ENCODE results near the gene HDAC5. TPM values are rescaled to one million over a fixed set of nuclear protein-coding genes. Genes with fewer than 3 reads are reported as not detected.

Gene HDAC5
- total and polyA plus RNA-seq, 2 of the 8 experiments (the other 6 are each of a cell fraction or from before 2014, with no cell fraction given): 48.5 to 54.4 TPM

DNA sequence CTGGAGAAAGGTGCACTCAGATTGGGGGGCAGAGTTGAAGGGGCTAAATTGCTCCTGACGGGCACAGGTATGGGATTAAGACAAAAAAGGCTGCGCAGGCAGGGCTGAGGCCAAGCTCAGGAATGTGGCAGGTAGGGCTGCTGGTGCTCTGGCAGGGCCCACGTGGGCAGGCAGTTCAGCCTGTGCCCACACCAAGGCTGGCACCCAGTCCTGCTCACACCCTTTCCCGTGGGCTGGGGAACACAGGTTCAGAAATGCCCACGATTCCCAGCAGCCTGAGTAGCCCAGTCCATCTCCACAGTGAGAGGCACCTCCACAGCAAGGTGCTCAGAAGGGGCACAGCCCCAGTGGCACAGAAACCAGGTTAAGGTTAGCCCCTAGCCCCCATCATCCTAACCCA lies 4.4 kb downstream of the HDAC5 start:
- Histone ChIP-seq H2AK5ac (ENCODE audit: low read depth, low read length) (peak overlapping the region; percentile 80; the same call in 1 of the 2 replicates), H4K8ac (ENCODE audit: extremely low read depth, insufficient read depth, low read length) (peak overlapping the region; percentile 66; the same call in 1 of the 2 replicates), H4K5ac (ENCODE audit: insufficient read length, low read depth, low read length) (no peak overlapping the region), H4K91ac (replicated peaks; ENCODE audit: insufficient read length, low read length) (no peak overlapping the region), H3K36me3 (ENCODE audit: control insufficient read depth in 2 of 4, insufficient read depth in 4 of 4, low read length in 3 of 4) (no peaks in the 10 kb centered on the region; a peak in 2 of 8 replicates), H3K4me1 (replicated peaks in 1 of 4; ENCODE audit: control insufficient read depth in 3 of 4, insufficient read depth in 4 of 4, low read length in 3 of 4) (peaks cover 17 to 31% (median 23%) of the 10 kb centered on the region in 4 experiments), H2AFZ (ENCODE audit: low read length) (no peak overlapping the region), H3K9me3 (ENCODE audit: insufficient read depth in 2 of 2, low read depth in 1 of 2, low read length in 1 of 2) (no peaks in the 10 kb centered on the region), H2BK120ac (replicated peaks; ENCODE audit: low read depth, low read length) (no peak overlapping the region), H3K4me2 (ENCODE audit: insufficient read depth in 1 of 2, low read depth in 2 of 2, low read length in 2 of 2) (peak overlapping the region in 1 of 2 experiments; percentile 16; a peak in 2 of 4 replicates), H3K4ac (replicated peaks; ENCODE audit: insufficient read length, low read depth, low read length) (peak overlapping the region; percentile 34), H2BK20ac (ENCODE audit: low read length) (peak overlapping the region; percentile 32; the same call in 1 of the 2 replicates), H3K27ac (ENCODE audit: low read depth, low read length) (0 out of 2 replicates have a peak overlapping the region, but pooled peaks have one; percentile 15), H3K79me2 (ENCODE audit: control insufficient read depth in 1 of 2, insufficient read depth in 2 of 2, low read length in 2 of 2) (peaks cover 0 to 74% of the 10 kb centered on the region in 2 experiments; a peak in 2 of 4 replicates), H3K23me2 (ENCODE audit: low read depth, low read length) (peaks cover 5% of the 10 kb centered on the region; the same call in 1 of the 2 replicates), H2BK5ac (ENCODE audit: low read depth, low read length) (peak overlapping the region; percentile 54), H3K14ac (ENCODE audit: insufficient read length) (no peak overlapping the region), H3K18ac (ENCODE audit: extremely low read depth, low read length) (no peak overlapping the region; the same call in 1 of the 2 replicates), H2BK12ac (ENCODE audit: low read depth, low read length) (peak overlapping the region; percentile 72; the same call in 1 of the 2 replicates), H3K79me1 (ENCODE audit: low read depth, low read length) (peaks cover 29% of the 10 kb centered on the region), H3K27me3 (replicated peaks in 1 of 4; ENCODE audit: control insufficient read depth in 3 of 4, extremely low read depth in 1 of 4, insufficient read depth in 3 of 4, low read length in 3 of 4) (no peaks in the 10 kb centered on the region), H3K23ac (ENCODE audit: insufficient read length) (no peak overlapping the region), H3K56ac (replicated peaks; ENCODE audit: insufficient read length, low read depth, low read length) (no peak overlapping the region), H3K4me3 (ENCODE audit: extremely low read depth in 1 of 4, insufficient read depth in 2 of 4, low read depth in 3 of 4, low read length in 4 of 4) (no peak overlapping the region), H3K9ac (replicated peaks in 1 of 4; ENCODE audit: extremely low read depth in 1 of 4, low read depth in 3 of 4, low read length in 3 of 4) (0 out of 7 replicates have a peak overlapping the region, but pooled peaks of 1 of the 4 experiments have one; percentile 16), H4K20me1 (replicated peaks in 1 of 2; ENCODE audit: control insufficient read depth in 1 of 2, insufficient read depth in 2 of 2, low read length in 2 of 2) (peaks cover 3 to 11% of the 10 kb centered on the region in 2 experiments), H2BK15ac (ENCODE audit: low read length) (peak overlapping the region; percentile 19; the same call in 1 of the 2 replicates)
- 81% methylated on average over 5 of the region's 5 CpGs; no CpG with 5 or more reads in 1 of the 2 experiments for WGBS, 2 experiments (ENCODE audit: extremely low coverage in 1 of 2, insufficient coverage in 1 of 2, insufficient read length in 1 of 2, insufficient replicate concordance in 2 of 2, low coverage in 1 of 2, low lambda C conversion rate in 2 of 2, missing lambda C conversion rate in 1 of 2)
- FAIRE-seq (no peak), DNase-seq (ENCODE audit: low read depth in 1 of 2, low spot score in 2 of 2) (no peak)
- ChIA-PET POLR2A (ENCODE audit: partially characterized antibody) (interaction anchor here (2.5 kb wide), 1 partner anchor 32 kb away, joined by 6 read pairs; no protein-coding TSS in a partner anchor), CTCF (ENCODE audit: partially characterized antibody) (interaction anchor here (0.7 to 20.6 kb wide), 5 partner anchors 20 to 51 kb away, joined by 3 to 638 read pairs (median 22); partner anchors contain the start of gene ASB16)
- TF ChIP-seq PHF8 (conservative IDR thresholded peaks at IDR 0.05; ENCODE audit: low read depth, low read length) (no peak), BRCA1 (IDR thresholded peaks at IDR 0.05; ENCODE audit: low read depth, low read length) (no peak), USF2 (IDR thresholded peaks at IDR 0.05; ENCODE audit: low read length) (no peak), CEBPB (IDR thresholded peaks at IDR 0.05; ENCODE audit: low read depth, low read length) (no peak), JUND (IDR thresholded peaks at IDR 0.05; ENCODE audit: low read length) (no peak), RXRA (IDR thresholded peaks at IDR 0.05; ENCODE audit: insufficient read depth, low read depth, low read length) (no peak), MAFK (IDR thresholded peaks at IDR 0.05; ENCODE audit: low read depth, low read length) (no peak)

Measured in H1 (cell line).